HCT116 (cell line): ENCODE results near the gene PRC1.

ENCODE experiments used
- POLR2A ChIP-seq: IDR thresholded peaks from 2 replicates; pipeline ENCODE4 v1.7.0; 2011; ENCODE audit warnings: borderline replicate concordance; ENCODE audit not compliant: insufficient read depth, insufficient read length; ENCODE audit errors: extremely low read depth
- SIN3A ChIP-seq: IDR thresholded peaks from 2 replicates; pipeline ENCODE4 v1.6.1; 2012; ENCODE audit warnings: low read depth

- TF ChIP-seq SIN3A (no peak), POLR2A (no peak)
Measured at GRCh38 chr15:90990446-90990845, 3.9 kb downstream of the PRC1 start.
